CD1c-positive myeloid dendritic cell (primary cell): ENCODE measurements around the gene APP.

Experiments used
- DNase-seq: peaks from one replicate; pipeline ENCODE4 v3.0.0-alpha.2; 2016; ENCODE audit errors: extremely low spot score

Gene APP

DNA sequence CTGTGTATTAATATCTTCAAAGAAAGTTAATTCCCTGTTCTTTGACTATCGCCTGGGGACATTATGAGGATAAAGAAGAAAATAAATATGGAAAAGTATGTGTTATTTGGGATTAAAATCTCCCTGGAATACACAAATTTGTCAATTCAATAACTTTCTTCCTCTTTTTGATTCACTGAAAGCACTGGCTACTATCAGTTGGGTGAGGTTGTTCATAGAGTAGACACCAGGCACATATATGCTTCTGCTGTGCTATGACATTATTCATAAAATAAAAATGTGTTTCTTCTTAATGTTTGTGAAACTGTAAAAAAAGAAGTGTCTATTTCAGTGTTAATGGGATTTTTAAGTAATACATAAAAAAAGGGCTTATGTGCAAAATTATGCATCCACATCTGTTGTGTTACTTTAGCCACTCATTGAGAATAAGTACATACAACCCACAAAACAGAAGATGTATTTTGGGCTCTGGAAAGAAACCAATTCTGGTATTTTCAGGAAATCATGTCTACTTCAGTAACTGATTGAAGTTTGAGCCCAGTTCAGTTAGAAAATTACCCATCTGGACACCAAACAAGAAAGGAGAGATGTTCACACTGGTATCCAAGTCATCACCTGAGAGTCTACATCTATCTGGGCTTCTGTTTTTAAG lies 266.4 kb downstream of the APP start:
- DNase-seq = peak; percentile 43

DNA sequence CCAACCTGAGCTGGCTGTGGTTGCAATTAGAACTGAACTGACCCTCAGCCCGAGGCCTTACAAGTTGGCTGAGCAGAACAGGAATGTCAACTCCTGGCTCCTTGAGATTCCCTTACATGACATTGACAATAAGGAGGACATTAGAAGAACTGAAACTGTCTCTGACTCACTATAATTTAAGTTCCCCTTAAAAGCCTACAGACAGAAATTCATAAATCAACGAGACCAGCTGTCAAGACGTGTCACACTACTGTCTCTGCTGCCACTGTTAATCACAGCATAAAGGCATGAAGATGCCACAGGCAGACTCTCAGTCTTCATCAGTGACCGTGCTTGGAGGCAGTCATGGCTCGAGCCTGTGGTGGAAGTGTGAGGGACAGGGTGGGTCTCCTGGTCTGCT lies 267.0 kb downstream of the APP start:
- DNase-seq = peak; percentile 88

DNA sequence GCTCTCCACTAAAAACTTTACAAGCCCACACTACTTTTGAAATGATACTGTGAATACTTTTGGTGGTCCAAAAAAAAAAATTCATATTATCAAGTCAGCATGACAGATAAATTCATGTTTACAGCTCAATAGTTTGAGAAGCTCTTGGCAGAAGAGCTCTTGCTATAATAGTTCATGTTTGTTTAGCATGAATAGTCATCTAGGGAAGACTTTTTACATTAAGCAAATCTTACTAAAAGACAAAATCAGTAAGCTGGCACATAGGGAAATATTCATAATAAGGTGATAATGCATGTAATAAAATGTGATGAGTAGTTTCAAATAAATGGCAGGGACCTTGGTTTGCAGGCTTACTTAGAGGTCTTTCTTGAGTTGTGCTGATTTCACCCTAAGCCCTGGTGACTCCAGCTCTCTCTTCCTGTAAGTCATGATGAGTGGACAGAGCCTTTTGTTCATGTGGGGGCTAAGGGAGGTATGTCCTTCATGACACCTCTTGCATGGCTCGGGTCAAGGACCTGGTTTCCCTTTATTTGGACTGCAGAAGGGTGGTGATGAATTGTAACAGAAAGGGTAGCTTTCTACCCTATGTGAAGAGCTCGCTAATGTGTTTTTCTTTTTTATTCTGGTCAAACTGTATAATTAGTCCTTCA lies 269.1 kb downstream of the APP start:
- no peak for DNase-seq

DNA sequence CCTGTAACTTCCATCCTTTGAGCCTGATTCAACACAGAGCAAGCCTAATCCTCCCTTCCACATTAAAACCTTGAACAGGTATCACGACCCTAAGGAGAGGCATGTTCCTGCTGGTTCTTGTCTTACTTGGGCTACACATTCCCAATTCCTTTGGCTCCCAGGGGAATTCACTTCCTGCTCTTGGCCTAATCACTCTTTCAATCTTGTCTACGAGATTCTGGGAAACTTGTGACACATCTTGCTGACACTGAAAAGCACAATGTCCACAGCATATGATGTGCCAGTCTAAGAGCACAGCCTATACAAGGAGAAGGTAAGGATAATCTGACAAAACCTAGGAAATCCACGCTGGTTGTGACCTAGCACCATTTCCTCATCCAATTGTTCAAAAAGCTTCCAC lies 271.9 kb downstream of the APP start:
- no peak for DNase-seq

DNA sequence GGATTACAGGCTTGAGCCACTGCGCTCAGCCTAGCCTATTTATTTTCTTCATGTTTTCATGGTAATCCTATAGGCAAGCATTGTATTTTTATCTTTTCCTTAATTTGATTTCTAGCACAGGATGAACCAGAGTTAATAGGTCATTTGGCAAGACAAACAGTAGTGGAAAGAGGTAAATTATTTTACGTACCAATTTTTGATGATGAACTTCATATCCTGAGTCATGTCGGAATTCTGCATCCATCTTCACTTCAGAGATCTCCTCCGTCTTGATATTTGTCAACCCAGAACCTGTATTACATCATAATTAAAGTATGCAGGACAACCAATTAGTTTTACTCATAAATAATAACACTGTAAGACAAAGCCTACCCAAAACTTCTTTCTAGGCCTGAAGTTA lies 273.2 kb downstream of the APP start:
- DNase-seq = no peak

DNA sequence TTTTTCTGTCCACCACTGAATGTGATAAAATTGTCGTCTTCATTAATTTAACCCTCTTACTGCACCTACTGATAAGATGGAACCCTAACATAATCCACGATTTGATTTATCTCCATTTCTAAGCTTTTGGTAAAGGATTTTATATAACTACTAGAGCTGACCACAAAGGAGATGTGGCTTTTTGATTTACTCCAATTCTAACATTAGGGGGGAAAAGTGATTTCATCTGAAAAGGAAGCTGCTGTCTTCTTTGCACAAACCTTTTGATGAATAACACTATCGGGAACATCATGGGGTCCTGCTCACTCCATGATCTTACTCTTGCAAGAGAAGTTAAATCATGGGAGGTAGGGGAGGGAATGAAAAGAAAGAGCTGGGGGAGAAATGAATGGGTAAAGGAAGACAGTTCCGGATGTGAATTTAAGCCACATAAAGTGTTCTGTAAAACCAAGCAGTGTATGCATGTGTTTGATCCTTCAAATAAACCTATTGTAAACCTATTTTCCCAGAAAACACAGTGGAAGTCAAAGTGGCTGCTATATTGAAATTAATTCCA lies 274.0 kb downstream of the APP start:
- no peak for DNase-seq

DNA sequence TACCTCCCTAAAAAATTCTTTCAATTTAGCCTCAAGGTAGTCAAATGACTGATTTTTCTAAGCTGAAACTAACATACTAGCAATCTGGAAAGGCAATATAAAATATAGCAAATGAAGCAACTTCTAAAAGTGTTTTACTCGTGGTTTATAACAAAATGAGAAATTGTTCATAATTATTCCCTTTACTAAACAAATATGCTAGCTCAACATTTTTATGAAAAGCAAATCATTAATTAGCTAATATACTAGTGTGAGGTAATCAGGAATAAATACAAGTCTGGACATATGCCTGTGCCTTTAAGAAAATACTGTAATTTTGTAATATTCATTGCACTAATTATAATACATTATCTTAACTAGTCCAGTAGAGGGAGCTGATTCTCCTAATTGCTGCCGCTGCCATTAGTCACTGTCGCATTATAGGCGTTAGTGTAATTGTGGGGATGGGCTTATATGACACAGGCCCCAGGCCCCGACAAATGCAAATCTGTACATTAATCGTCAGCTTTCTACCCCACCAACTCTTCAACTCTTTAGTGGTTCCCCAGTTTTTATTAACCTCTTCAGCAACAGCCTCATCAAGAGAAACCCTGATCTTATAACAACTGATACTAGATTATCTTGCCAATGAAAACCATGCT lies 274.9 kb downstream of the APP start:
- DNase-seq = peak; percentile 58

DNA sequence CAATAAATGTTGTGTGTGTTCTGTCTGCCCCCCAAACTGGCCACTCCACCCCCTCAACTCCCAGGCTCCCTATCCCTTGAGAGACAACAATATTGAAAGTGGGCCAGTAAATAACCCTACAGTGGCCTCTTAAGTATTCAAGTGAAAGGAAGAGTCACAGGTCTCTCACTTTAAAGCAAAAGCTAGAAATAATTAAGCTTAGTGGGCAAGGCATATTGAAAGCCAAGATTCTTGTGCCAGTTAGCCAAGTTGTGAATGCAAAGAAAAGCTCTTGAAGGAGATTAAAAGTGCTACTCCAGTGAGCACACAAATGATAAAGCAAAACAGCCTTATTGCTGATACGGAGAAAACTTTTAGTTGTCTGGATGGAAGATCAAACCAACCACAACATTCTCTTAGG lies 277.4 kb downstream of the APP start:
- no peak for DNase-seq

DNA sequence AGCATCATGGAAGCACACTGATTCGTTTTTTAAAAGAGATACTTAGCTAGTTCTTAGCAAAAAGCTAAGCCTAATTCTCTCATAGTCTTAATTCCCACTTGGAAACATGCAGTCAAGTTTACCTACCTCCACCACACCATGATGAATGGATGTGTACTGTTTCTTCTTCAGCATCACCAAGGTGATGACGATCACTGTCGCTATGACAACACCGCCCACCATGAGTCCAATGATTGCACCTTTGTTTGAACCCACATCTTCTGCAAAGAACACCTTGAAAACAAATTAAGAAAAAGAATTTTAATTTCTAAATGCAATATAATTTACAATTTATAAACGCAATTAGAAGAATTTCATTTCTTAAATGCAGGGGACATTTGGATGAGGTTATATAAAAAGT lies 279.0 kb downstream of the APP start:
- DNase-seq = no peak

DNA sequence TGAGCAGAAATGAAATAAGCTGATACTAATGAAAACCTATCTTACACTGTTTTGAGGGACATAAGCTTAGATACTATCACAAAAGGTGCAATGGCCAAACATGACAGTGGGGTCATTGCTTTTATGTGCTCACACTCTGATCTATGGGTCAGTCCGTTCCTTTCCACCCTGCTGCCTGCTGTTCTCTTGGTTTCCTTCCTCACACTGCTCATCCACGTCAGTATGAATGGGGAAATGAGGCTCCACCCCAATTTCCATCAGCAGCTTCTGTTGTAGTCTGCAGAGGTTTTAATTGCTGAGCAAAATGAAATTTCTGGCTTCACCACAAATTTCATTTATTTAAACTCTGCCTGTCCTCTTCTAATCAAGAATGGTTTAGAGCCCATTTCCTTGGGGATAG lies 280.6 kb downstream of the APP start:
- DNase-seq = no peak

DNA sequence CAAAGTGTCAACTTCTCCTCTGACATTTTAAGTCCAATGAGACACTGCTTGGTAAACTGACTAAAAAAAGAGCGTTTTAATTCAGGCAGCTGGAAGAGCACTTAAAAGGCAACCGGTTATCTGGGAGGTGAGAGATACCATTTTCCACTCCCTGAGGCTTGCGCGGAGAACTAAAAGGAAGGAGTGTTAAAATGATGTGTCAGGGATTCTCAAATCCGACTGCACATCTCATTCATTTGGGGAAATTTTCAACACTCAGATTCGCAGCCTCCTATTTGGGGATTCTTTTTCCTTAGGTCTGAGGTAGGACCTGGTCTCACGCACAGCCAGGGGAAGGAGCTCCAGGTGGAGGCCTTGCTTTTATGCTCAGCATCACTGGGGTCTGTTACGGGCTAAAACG lies 281.9 kb downstream of the APP start:
- DNase-seq = no peak

DNA sequence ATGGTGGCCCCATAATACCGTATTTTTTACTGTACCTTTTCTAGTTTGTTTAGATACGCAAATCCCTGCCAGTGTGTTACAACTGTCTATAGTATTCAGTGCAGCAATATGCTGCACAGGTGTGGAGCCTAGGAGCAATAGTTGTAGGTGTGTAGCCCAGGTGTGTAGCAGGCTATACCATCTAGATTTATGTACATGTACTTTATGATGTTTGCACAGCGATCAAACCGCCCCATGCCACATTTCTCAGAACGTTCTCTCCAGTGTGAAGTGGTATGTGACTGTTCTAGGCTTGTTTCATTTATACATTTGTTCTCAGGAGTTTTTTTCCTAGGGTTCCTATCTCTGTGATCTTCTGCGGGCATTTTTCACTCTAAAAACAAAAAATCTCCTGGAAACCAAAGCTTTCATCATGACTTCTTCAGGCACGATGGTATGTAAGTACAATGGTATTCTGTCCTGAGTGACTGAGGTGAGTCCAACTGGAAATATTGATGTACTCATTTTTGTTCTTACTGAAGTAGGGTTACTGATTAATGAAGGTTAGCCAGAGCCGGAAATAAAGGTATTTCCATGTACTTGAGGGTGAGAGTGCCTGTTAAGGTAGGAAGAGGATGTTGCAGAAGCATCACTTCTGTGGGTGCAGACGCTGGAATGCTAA lies 282.8 kb downstream of the APP start:
- no peak for DNase-seq

DNA sequence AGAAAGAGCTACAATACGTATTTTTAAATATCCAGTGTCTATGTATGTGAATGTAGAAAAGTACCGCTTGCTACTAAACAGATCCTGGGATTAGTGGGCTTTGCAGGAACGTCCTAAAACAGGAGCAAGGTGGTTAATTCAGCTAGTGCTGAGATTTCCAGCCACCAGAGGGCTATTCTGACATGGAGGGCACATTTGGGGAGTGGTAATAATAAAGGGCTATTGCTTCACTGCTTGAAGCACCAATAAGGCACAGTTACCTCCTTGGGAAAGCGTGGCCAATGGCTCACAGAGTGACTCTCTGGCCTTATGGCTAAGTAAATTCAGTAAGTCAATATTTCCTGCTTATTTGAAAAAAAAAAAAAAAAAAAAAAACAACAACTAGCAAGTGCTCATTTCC lies 283.4 kb downstream of the APP start:
- no peak for DNase-seq

DNA sequence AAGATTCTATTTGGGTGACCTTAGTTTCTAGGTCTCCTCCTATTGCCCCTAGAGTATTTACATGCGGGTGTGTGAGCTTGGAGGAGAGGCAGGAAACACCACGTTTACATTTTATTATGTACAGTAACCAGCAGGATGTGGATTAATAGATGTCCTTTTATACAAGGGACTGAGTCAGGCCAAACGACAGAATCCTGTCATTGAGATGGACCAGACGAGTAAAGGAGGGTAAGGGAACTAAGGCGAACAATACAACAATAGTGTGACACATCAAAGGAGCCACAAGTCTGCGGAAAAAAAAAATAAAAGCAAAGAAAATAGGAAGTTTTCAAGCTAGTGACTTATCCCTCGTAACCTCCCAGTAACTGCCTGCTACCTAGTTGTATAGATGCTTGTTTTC lies 284.7 kb downstream of the APP start:
- DNase-seq = no peak

DNA sequence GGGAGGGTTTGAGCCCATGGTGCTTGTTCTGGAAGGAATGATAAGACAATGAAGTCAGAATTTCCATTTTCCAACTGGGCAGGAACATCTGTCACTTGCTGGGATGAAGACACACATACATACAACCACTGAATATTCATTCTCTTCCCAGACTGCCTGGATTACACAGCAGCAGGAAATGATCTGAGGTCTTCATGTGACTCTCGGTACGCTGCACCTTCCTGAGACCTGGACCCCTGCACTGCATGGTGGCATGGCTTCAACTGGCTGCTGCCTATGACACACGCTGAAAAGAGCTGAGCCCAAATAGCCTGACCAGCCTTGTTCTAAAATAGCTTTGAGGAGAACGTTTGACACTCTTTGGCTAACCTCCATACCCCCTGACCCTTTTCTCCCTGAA lies 285.2 kb downstream of the APP start:
- DNase-seq = no peak

DNA sequence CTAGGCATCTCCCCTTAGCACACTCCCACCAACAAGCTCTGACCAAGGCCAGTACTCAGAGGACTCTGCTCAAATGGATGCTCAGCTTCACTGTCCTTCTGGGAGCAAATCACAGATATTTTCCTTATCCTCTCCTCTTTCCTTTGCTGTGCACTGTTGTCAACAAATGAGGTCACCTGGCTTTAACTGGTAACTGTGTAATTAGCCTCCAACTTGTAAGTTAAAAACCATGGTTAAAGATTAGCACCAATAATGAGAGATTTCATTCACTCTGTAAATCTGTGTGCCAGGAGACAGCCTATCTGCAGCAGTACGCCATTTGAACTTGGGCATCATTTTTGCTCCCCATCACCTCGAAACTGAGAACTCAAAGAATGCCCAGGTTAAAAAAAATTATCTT lies 286.3 kb downstream of the APP start:
- DNase-seq = no peak

DNA sequence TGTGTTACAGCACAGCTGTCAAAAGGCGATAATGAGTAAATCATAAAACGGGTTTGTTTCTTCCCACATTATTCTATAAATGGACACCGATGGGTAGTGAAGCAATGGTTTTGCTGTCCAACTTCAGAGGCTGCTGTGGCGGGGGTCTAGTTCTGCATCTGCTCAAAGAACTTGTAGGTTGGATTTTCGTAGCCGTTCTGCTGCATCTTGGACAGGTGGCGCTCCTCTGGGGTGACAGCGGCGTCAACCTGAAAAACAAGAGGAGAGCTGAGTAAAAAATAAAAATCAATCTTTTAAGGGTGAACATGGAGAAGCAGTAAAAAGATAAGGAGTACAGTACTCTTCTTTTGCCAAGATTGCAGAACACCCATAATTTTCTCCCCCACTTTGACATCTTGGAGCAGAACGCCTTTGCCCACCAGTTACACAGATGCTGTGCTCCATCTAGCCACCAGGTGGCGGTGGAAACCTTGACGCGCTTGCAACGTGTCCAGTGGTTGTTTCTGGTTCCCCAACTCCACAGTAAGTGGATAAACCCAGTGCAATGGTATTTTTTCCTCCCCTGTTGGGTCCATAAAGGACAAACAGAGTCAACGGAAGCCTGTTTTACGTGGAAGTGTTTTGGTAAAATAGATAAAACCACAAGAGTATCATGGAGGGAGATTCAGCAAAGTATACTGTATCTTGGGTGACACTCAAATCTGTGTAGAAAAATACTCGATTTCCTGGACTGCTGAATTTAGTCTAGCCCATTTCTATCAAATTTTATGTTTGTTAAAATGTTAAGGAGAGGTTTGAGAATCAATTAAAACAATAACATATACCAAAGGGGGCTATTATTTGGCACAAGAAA lies 288.8 kb downstream of the APP start:
- peak; percentile 71 for DNase-seq

DNA sequence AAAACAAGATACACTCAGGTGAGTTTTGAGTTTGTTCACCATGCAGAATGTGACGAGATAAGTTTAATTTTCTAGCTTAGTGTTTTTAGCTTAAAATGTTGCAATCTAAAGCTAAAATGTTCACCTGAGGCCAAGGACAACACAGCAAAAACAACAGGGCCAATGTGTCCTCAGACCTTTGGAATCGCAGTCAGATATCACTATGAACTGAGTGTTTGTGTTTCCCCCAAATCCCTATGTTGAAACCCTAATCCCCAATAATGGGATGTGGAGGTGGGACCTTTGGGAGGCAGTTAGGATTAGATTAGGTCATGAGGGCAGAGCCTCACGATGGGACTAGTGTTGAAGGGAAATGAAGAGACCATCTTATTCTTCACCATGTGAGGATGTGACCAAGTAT lies 291.4 kb downstream of the APP start:
- DNase-seq = no peak

DNA sequence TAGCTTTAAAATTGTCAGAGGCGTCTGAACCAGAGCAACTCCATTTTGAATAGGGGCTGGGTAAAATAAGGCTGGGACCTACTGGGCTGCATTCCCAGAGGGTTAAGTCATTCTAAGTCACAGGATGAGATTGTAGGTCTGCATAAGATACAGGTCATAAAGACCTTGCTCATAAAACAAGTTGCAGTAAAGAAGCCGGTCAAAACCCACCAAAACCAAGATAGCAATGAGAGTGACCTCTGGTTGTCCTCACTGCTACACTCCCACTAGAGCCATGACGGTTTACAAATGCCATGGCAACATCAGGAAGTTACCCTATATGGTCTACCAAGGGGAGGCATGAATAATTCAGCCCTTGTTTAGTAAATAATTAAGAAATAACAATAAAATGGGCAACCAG lies 292.2 kb downstream of the APP start:
- no peak for DNase-seq

DNA sequence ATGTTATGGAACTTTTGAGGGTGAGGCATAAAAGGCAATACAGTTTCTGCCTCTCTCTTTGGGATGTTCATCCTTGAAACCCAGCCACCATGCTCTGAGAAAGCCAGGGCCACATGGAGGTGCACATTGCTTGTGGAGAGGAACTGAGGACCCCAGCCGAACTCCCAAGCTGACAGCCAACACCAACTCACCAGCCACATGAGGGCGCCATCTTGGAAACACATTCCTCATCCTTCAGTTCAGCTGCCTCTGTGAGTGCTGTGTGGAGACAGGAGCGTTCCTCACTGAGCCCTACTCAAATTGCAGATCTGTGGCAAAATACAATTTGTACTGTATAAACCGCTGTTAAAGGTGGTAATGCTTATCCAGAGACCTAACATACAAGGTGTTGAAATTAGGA lies 298.3 kb downstream of the APP start:
- no peak for DNase-seq

DNA sequence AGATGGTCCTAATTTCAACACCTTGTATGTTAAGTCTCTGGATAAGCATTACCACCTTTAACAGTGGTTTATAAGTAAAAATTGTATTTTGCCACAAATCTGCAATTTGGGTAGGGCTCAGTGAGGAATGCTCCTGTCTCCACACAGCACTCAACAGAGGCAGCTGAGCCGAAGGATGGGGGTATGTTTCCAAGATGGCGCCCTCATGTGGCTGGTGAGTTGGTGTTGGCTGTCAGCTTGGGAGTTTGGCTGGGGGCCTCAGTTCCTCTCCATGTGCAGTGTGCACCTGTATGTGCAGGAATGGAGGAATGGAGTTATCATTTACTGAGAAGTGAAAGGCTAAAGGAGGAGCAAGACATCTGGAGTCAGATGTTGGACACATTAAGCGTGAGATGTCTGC lies 299.0 kb downstream of the APP start:
- DNase-seq = no peak

DNA sequence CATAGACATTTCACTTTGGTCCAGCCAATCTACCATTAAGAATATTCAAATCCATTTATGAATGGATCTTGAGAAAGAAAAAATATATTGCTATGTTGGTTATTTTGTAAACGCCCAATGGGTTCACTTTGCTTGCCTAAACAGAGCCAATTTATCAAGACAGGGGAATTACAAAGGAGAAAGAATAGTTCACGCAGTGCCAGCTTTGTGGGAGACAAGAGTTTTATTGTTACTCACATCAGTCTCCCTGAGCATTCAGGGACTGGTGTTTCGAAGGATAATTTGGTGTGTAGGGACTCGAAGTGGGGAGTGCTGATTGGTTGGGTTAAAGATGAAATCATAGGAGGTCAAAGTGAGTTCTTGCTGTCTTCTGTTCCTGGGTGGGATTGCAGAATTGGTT lies 300.5 kb downstream of the APP start:
- no peak for DNase-seq
